CD4-positive, alpha-beta T cell treated with Interleukin-12 subunit alpha and Interleukin-12 subunit beta, for 1 hour (primary cell): Measurements from ENCODE around the gene PCIF1.
"Not testable (repeated sequence)": the region's sequence is repeated elsewhere in the genome, so short reads cannot be mapped to it uniquely, and the experiment has no call there.

Experiments
- DNase-seq: peaks from one replicate; pipeline ENCODE4 v3.0.0-alpha.2; 2020

The PCIF1 gene

GRCh38 chr20:45948261-45948733, 13.8 kb downstream of the PCIF1 start:
- no peak for DNase-seq

- DNase-seq: no peak
Observed at GRCh38 chr20:45948742-45949541, 14.5 kb downstream of the PCIF1 start.

GRCh38 chr20:45949542-45950329, 15.3 kb downstream of the PCIF1 start:
- DNase-seq: no peak

- DNase-seq: no peak
Observed at GRCh38 chr20:45950330-45950646, 15.8 kb downstream of the PCIF1 start.

- no peak for DNase-seq
Observed at GRCh38 chr20:45951925-45952834, 17.7 kb downstream of the PCIF1 start.

GRCh38 chr20:45952861-45953260, 18.4 kb downstream of the PCIF1 start:
- no peak for DNase-seq

GRCh38 chr20:45953672-45954071, 19.2 kb downstream of the PCIF1 start:
- DNase-seq: no peak

GRCh38 chr20:45956326-45956725, 21.8 kb downstream of the PCIF1 start:
- not testable (repeated sequence) for DNase-seq

GRCh38 chr20:45957021-45957941, 22.8 kb downstream of the PCIF1 start:
- DNase-seq: no peak

- DNase-seq: no peak
Observed at GRCh38 chr20:45958593-45958992, 24.1 kb downstream of the PCIF1 start.

GRCh38 chr20:45959126-45959525, 24.6 kb downstream of the PCIF1 start:
- DNase-seq: no peak

GRCh38 chr20:45959956-45960630, 25.6 kb downstream of the PCIF1 start:
- DNase-seq: no peak

GRCh38 chr20:45962031-45962755, 27.7 kb downstream of the PCIF1 start:
- DNase-seq: no peak

GRCh38 chr20:45963059-45964005, 28.8 kb downstream of the PCIF1 start:
- peak; percentile 44 for DNase-seq

GRCh38 chr20:45964006-45964400, 29.5 kb downstream of the PCIF1 start:
- DNase-seq: no peak

- DNase-seq: no peak
Observed at GRCh38 chr20:45965169-45966002, 30.9 kb downstream of the PCIF1 start.

GRCh38 chr20:45967551-45968080, 33.1 kb downstream of the PCIF1 start:
- DNase-seq: no peak

- no peak for DNase-seq
Observed at GRCh38 chr20:45968081-45968671, 33.7 kb downstream of the PCIF1 start.
